Measurements from ENCODE around the gene PDCD4. TPM values are rescaled to one million over a fixed set of nuclear protein-coding genes. Genes with fewer than 3 reads are reported as not detected.

Gene PDCD4
- total and polyA plus RNA-seq, 9 of the 15 experiments (the other 6 are each of a cell fraction or from before 2014, with no cell fraction given) = 12.9 to 44.1 (median 33.7) TPM

GRCh38 chr10:110872145-110872983 is 636 bp downstream of the PDCD4 start (continued):
- TF ChIP-seq ZNF655 (CRISPR knock-in tag; IDR thresholded peaks at IDR 0.05) (no peak), BRF1 (IDR thresholded peaks at IDR 0.05; ENCODE audit: borderline replicate concordance, extremely low read depth, insufficient read length) (no peak), ZNF584 (CRISPR knock-in tag; IDR thresholded peaks at IDR 0.05; ENCODE audit: low read depth) (no peak), PCBP1 (IDR thresholded peaks at IDR 0.05; ENCODE audit: low read depth, low read length, poor library complexity, severe bottlenecking) (peak; percentile 30), MITF (IDR thresholded peaks at IDR 0.05) (no peak), FOS (IDR thresholded peaks at IDR 0.05; ENCODE audit: extremely low read depth, insufficient read length) (no peak), SAP30 (IDR thresholded peaks at IDR 0.05; ENCODE audit: borderline replicate concordance, insufficient read depth, low read depth, low read length, poor library complexity, severe bottlenecking) (no peak), NKRF (IDR thresholded peaks at IDR 0.05; ENCODE audit: borderline replicate concordance) (no peak), PML (IDR thresholded peaks at IDR 0.05; ENCODE audit: low read length) (no peak), SETDB1 (IDR thresholded peaks at IDR 0.05; ENCODE audit: low read length) (no peak), KDM2B (CRISPR knock-in tag; IDR thresholded peaks at IDR 0.05) (no peak), ZNF592 (IDR thresholded peaks at IDR 0.05) (peak; percentile 64), FOXP4 (CRISPR knock-in tag; IDR thresholded peaks at IDR 0.05; ENCODE audit: borderline replicate concordance) (no peak), MXI1 (IDR thresholded peaks at IDR 0.05; ENCODE audit: low read depth, low read length) (no peak; the same call in 1 of the 2 replicates), RBM34 (IDR thresholded peaks at IDR 0.05; ENCODE audit: borderline replicate concordance, insufficient read depth, low read length) (no peak)
